Measurements from ENCODE around the gene CMYA5.

CMYA5 gene

DNA sequence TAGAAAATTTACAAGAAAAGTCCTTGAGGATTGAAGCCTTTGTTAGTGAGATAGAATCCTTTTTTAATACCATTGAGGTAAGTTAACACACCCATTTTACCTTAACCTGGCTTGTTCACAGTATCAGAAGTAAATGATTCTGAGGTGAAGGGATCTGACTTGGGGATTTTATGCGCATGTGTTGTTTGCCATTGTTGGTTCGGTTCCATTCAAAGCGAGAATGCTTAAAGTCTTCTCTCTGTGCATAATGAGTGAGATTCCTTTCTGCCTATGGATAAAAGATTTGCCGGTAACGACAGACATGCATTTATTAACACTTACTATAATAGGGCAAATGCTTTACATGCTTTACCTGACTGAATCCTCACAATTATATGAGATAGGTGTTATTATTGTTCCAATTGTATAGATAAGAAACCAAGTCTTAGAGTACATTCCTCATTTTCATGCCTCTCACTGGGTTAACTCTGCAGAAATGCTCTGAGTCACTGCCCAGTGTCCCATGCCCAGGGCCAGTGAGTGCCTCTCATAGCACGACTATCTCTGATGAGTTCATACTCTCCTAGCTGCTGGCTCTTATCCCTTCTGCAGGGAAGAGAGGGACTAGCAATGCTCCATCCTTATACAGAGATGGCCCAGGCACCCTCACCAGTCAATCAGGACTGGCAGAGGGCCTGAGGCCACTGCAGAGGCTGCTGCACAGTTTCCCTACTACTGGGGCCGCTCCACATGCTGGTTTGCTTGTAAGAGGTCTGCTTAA, 54.4 kb downstream of the CMYA5 start:
- Histone ChIP-seq H3K27me3 (ENCODE audit: control insufficient read depth in 5 of 5, insufficient read depth in 4 of 5, low read length in 5 of 5) (no peaks in the 10 kb centered on the region), H3K9me3 (ENCODE audit: control insufficient read depth in 5 of 5, low read length in 5 of 5) (no peaks in the 10 kb centered on the region), H3K4me3 (ENCODE audit: low read depth in 1 of 5, low read length in 5 of 5) (no peak overlapping the region), H3K36me3 (ENCODE audit: control insufficient read depth in 5 of 5, insufficient read depth in 5 of 5, low read length in 5 of 5) (no peaks in the 10 kb centered on the region), H3K9ac (ENCODE audit: low read length in 5 of 5) (no peak overlapping the region), H3K4me1 (ENCODE audit: control insufficient read depth in 5 of 5, insufficient read depth in 5 of 5, low read length in 5 of 5) (no peaks in the 10 kb centered on the region), H3K27ac (ENCODE audit: low read depth, low read length) (no peak overlapping the region)

- H3K9me3 ChIP-seq (ENCODE audit: control insufficient read depth in 5 of 5, low read length in 5 of 5) = no peaks in the 10 kb centered on the region
- H3K4me1 ChIP-seq (ENCODE audit: control insufficient read depth in 5 of 5, insufficient read depth in 5 of 5, low read length in 5 of 5) = no peaks in the 10 kb centered on the region
- H3K27me3 ChIP-seq (ENCODE audit: control insufficient read depth in 5 of 5, insufficient read depth in 4 of 5, low read length in 5 of 5) = no peaks in the 10 kb centered on the region
- no peak overlapping the region for H3K27ac ChIP-seq (ENCODE audit: low read depth, low read length)
- no peak overlapping the region for H3K9ac ChIP-seq (ENCODE audit: low read length in 5 of 5)
- H3K36me3 ChIP-seq (ENCODE audit: control insufficient read depth in 5 of 5, insufficient read depth in 5 of 5, low read length in 5 of 5) = no peaks in the 10 kb centered on the region
- no peak overlapping the region for H3K4me3 ChIP-seq (ENCODE audit: low read depth in 1 of 5, low read length in 5 of 5)
These were observed 55.6 kb downstream of the CMYA5 start for GRCh38 chr5:79745255-79745654.

DNA sequence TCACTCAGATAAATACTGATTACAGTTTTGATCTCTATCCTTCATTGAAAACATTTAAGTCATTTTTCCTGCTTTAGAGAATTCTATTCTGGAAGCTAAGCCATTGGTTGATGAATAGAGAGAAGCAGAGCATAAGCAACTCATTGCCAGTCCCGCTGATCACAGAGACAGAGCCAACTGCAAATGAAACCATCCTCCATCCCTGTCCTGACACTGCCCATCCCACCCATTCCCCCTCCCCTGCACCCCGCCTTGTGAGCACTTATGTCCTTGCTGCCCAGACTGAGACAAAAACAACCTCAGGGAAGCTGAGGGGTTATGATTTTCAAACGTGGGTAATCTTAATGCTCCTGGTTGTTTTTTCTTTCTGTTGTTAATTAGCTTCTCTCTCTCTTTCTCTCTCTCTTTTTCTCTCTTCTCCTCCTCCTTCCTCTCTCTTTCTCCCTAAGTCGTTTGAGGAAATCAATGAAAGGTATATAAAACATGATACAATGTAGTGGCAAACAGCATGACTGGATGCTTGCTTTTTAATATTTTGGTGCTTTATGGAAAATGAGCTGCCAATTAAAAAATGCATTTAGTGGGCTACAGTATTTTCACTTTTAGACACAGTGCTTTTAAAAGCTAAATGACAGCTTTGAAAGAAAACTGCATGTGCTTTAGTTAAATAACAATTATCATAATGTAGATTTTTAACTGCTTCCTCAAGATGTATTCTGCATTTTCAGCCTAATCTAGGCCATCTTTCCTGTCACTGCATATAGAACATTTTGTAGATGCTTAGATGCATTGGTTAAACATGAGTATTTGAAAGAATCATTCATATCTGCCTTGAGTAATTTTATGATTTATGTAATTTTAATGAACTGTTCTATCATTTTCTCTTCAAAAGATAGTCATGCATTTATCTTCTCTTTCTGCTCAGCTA, 57.3 kb downstream of the CMYA5 start:
- Histone ChIP-seq H3K4me3 (ENCODE audit: low read depth in 1 of 5, low read length in 5 of 5) (no peak overlapping the region), H3K9ac (ENCODE audit: low read length in 5 of 5) (no peak overlapping the region), H3K4me1 (ENCODE audit: control insufficient read depth in 5 of 5, insufficient read depth in 5 of 5, low read length in 5 of 5) (no peaks in the 10 kb centered on the region), H3K27ac (ENCODE audit: low read depth, low read length) (no peak overlapping the region), H3K27me3 (ENCODE audit: control insufficient read depth in 5 of 5, insufficient read depth in 4 of 5, low read length in 5 of 5) (no peaks in the 10 kb centered on the region), H3K36me3 (ENCODE audit: control insufficient read depth in 5 of 5, insufficient read depth in 5 of 5, low read length in 5 of 5) (no peaks in the 10 kb centered on the region), H3K9me3 (ENCODE audit: control insufficient read depth in 5 of 5, low read length in 5 of 5) (no peaks in the 10 kb centered on the region)

GRCh38 chr5:79750611-79751510, 61.2 kb downstream of the CMYA5 start:
- H3K27ac ChIP-seq (ENCODE audit: low read depth, low read length) = no peak overlapping the region

GRCh38 chr5:79753092-79753491, 63.5 kb downstream of the CMYA5 start:
- no peak overlapping the region for H3K27ac ChIP-seq (ENCODE audit: low read depth, low read length)
- H3K4me1 ChIP-seq (ENCODE audit: control insufficient read depth in 5 of 5, insufficient read depth in 5 of 5, low read length in 5 of 5) = no peaks in the 10 kb centered on the region
- H3K9ac ChIP-seq (ENCODE audit: low read length in 5 of 5) = no peak overlapping the region
- H3K27me3 ChIP-seq (ENCODE audit: control insufficient read depth in 5 of 5, insufficient read depth in 4 of 5, low read length in 5 of 5) = no peaks in the 10 kb centered on the region
- H3K36me3 ChIP-seq (ENCODE audit: control insufficient read depth in 5 of 5, insufficient read depth in 5 of 5, low read length in 5 of 5) = no peaks in the 10 kb centered on the region
- H3K4me3 ChIP-seq (ENCODE audit: low read depth in 1 of 5, low read length in 5 of 5) = no peak overlapping the region
- H3K9me3 ChIP-seq (ENCODE audit: control insufficient read depth in 5 of 5, low read length in 5 of 5) = no peaks in the 10 kb centered on the region

More at GRCh38 chr5:79750611-79751510, 61.2 kb downstream of the CMYA5 start:
- H3K4me1 ChIP-seq (ENCODE audit: control insufficient read depth in 5 of 5, insufficient read depth in 5 of 5, low read length in 5 of 5) = no peaks in the 10 kb centered on the region
- no peaks in the 10 kb centered on the region for H3K9me3 ChIP-seq (ENCODE audit: control insufficient read depth in 5 of 5, low read length in 5 of 5)
- H3K4me3 ChIP-seq (ENCODE audit: low read depth in 1 of 5, low read length in 5 of 5) = no peak overlapping the region
- H3K36me3 ChIP-seq (ENCODE audit: control insufficient read depth in 5 of 5, insufficient read depth in 5 of 5, low read length in 5 of 5) = no peaks in the 10 kb centered on the region
- H3K9ac ChIP-seq (ENCODE audit: low read length in 5 of 5) = no peak overlapping the region
- H3K27me3 ChIP-seq (ENCODE audit: control insufficient read depth in 5 of 5, insufficient read depth in 4 of 5, low read length in 5 of 5) = no peaks in the 10 kb centered on the region

DNA sequence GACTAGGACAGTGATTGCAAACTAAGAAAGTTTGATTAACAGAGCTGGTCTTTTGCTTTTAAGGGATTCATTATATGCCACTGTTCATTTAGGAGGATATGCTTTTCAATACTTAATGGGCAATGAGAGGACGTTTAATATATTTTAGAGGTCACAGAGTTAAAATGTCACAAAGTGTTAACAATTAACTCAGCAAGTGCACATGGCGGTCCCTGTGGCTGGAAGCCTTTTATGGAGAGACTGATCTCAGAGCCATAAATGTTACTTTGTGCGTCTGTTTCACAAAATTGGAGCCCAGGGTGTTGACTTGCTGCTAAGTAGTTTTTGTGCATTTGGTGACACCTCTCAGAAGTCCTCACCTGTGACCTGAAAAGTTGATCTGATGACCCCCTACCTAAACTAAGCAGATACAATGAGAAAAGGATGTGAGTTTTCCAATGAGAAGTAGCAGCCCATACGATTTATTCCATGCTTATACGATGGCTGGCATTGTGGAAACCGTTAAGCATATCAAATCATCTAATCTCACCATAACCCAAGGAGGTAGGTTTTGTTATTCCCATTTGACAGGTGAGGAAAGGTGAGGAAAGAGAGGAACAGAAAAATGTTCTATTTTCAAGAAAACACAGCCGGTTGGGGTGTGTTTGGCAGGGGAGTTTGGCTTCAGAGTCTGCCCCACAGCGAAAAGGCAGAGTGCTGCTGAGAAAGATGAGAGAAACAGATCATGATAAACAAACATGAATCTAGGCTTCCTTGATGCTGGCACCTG, 64.4 kb downstream of the CMYA5 start:
- Histone ChIP-seq H3K4me1 (ENCODE audit: control insufficient read depth in 5 of 5, insufficient read depth in 5 of 5, low read length in 5 of 5) (no peaks in the 10 kb centered on the region), H3K27ac (ENCODE audit: low read depth, low read length) (no peak overlapping the region), H3K9me3 (ENCODE audit: control insufficient read depth in 5 of 5, low read length in 5 of 5) (no peaks in the 10 kb centered on the region), H3K36me3 (ENCODE audit: control insufficient read depth in 5 of 5, insufficient read depth in 5 of 5, low read length in 5 of 5) (no peaks in the 10 kb centered on the region), H3K27me3 (ENCODE audit: control insufficient read depth in 5 of 5, insufficient read depth in 4 of 5, low read length in 5 of 5) (no peaks in the 10 kb centered on the region), H3K9ac (ENCODE audit: low read length in 5 of 5) (no peak overlapping the region), H3K4me3 (ENCODE audit: low read depth in 1 of 5, low read length in 5 of 5) (no peak overlapping the region)

GRCh38 chr5:79754865-79755555, 65.4 kb downstream of the CMYA5 start:
- Histone ChIP-seq H3K9me3 (ENCODE audit: control insufficient read depth in 5 of 5, low read length in 5 of 5) (no peaks in the 10 kb centered on the region), H3K9ac (ENCODE audit: low read length in 5 of 5) (no peak overlapping the region), H3K4me1 (ENCODE audit: control insufficient read depth in 5 of 5, insufficient read depth in 5 of 5, low read length in 5 of 5) (no peaks in the 10 kb centered on the region), H3K27ac (ENCODE audit: low read depth, low read length) (no peak overlapping the region), H3K4me3 (ENCODE audit: low read depth in 1 of 5, low read length in 5 of 5) (no peak overlapping the region), H3K36me3 (ENCODE audit: control insufficient read depth in 5 of 5, insufficient read depth in 5 of 5, low read length in 5 of 5) (no peaks in the 10 kb centered on the region), H3K27me3 (ENCODE audit: control insufficient read depth in 5 of 5, insufficient read depth in 4 of 5, low read length in 5 of 5) (no peaks in the 10 kb centered on the region)

- Histone ChIP-seq H3K9me3 (ENCODE audit: control insufficient read depth in 5 of 5, low read length in 5 of 5) (no peaks in the 10 kb centered on the region), H3K36me3 (ENCODE audit: control insufficient read depth in 5 of 5, insufficient read depth in 5 of 5, low read length in 5 of 5) (no peaks in the 10 kb centered on the region), H3K27me3 (ENCODE audit: control insufficient read depth in 5 of 5, insufficient read depth in 4 of 5, low read length in 5 of 5) (no peaks in the 10 kb centered on the region), H3K27ac (ENCODE audit: low read depth, low read length) (no peak overlapping the region), H3K4me3 (ENCODE audit: low read depth in 1 of 5, low read length in 5 of 5) (no peak overlapping the region), H3K9ac (ENCODE audit: low read length in 5 of 5) (no peak overlapping the region), H3K4me1 (ENCODE audit: control insufficient read depth in 5 of 5, insufficient read depth in 5 of 5, low read length in 5 of 5) (no peaks in the 10 kb centered on the region)
These were observed 66.4 kb downstream of the CMYA5 start for GRCh38 chr5:79756076-79756475.

DNA sequence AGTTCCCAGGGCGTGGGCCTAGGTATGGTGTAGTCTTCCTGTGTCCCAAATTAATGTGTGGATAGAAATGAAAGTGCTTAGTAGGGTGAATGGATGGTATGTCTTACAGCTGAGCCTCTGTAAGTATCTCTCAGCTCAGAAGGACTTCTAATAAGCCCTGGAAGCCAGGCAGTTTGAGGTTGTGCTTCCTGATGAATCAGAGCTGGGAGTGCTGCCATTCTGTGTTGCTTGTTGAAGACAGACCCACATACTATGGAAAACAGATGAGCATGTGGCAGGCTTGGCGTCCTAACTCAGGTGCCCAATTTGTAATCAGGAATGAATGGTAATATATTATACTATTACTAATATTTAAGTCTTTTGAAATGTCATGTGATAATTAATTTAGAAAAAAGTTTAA, 69.8 kb downstream of the CMYA5 start:
- Histone ChIP-seq H3K4me1 (ENCODE audit: control insufficient read depth in 5 of 5, insufficient read depth in 5 of 5, low read length in 5 of 5) (no peaks in the 10 kb centered on the region), H3K27ac (ENCODE audit: low read depth, low read length) (no peak overlapping the region), H3K4me3 (ENCODE audit: low read depth in 1 of 5, low read length in 5 of 5) (no peak overlapping the region), H3K27me3 (ENCODE audit: control insufficient read depth in 5 of 5, insufficient read depth in 4 of 5, low read length in 5 of 5) (no peaks in the 10 kb centered on the region), H3K36me3 (ENCODE audit: control insufficient read depth in 5 of 5, insufficient read depth in 5 of 5, low read length in 5 of 5) (peaks cover 0 to 6% (median 0%) of the 10 kb centered on the region in 5 donors), H3K9ac (ENCODE audit: low read length in 5 of 5) (no peak overlapping the region), H3K9me3 (ENCODE audit: control insufficient read depth in 5 of 5, low read length in 5 of 5) (no peaks in the 10 kb centered on the region)

All from subcutaneous abdominal adipose tissue (tissue), 5 donors.